Measurements from ENCODE around the gene SLC44A3. TPM values are rescaled to one million over a fixed set of nuclear protein-coding genes. Genes with fewer than 3 reads are reported as not detected.

SLC44A3 gene
- total and polyA plus RNA-seq, 2 experiments from 2014 or later: 2.9 to 4.5 TPM

- DNase-seq (ENCODE audit: low spot score) (no peak), ATAC-seq (no peak)
- Mint-ChIP-seq H3K36me3 (ENCODE audit: low read depth) (peaks cover 27% of the 10 kb centered on the region; the same call in 2 of the 3 replicates), H3K9me3 (no peaks in the 10 kb centered on the region), H3K27ac (no peak overlapping the region), H3K4me3 (no peak overlapping the region), H3K27me3 (ENCODE audit: insufficient read depth, low read depth, poor library complexity) (peaks cover 4% of the 10 kb centered on the region), H3K4me1 (peaks cover 62% of the 10 kb centered on the region)
- peaks cover 7% of the 10 kb centered on the region for H3K9me2 ChIP-seq (ENCODE audit: insufficient read depth)
- H4K20me1 ChIP-seq (replicated peaks; ENCODE audit: insufficient read depth): peaks cover 98% of the 10 kb centered on the region
- no peaks in the 10 kb centered on the region for H3F3A ChIP-seq (replicated peaks; ENCODE audit: low read depth)
- H3K4me1 ChIP-seq (ENCODE audit: insufficient read depth): peaks cover 50% of the 10 kb centered on the region
- no peaks in the 10 kb centered on the region for H3K36me3 ChIP-seq (ENCODE audit: insufficient read depth)
- H3K27ac ChIP-seq (ENCODE audit: low read depth): no peak overlapping the region
- no peaks in the 10 kb centered on the region for H3K27me3 ChIP-seq (ENCODE audit: insufficient read depth)
- H2AFZ ChIP-seq: no peak overlapping the region
- H3K4me3 ChIP-seq: no peak overlapping the region
- H3K4me2 ChIP-seq: no peak overlapping the region
- H3K79me2 ChIP-seq (replicated peaks; ENCODE audit: insufficient read depth): peaks cover 100% of the 10 kb centered on the region
- TF ChIP-seq, protein P1, sequence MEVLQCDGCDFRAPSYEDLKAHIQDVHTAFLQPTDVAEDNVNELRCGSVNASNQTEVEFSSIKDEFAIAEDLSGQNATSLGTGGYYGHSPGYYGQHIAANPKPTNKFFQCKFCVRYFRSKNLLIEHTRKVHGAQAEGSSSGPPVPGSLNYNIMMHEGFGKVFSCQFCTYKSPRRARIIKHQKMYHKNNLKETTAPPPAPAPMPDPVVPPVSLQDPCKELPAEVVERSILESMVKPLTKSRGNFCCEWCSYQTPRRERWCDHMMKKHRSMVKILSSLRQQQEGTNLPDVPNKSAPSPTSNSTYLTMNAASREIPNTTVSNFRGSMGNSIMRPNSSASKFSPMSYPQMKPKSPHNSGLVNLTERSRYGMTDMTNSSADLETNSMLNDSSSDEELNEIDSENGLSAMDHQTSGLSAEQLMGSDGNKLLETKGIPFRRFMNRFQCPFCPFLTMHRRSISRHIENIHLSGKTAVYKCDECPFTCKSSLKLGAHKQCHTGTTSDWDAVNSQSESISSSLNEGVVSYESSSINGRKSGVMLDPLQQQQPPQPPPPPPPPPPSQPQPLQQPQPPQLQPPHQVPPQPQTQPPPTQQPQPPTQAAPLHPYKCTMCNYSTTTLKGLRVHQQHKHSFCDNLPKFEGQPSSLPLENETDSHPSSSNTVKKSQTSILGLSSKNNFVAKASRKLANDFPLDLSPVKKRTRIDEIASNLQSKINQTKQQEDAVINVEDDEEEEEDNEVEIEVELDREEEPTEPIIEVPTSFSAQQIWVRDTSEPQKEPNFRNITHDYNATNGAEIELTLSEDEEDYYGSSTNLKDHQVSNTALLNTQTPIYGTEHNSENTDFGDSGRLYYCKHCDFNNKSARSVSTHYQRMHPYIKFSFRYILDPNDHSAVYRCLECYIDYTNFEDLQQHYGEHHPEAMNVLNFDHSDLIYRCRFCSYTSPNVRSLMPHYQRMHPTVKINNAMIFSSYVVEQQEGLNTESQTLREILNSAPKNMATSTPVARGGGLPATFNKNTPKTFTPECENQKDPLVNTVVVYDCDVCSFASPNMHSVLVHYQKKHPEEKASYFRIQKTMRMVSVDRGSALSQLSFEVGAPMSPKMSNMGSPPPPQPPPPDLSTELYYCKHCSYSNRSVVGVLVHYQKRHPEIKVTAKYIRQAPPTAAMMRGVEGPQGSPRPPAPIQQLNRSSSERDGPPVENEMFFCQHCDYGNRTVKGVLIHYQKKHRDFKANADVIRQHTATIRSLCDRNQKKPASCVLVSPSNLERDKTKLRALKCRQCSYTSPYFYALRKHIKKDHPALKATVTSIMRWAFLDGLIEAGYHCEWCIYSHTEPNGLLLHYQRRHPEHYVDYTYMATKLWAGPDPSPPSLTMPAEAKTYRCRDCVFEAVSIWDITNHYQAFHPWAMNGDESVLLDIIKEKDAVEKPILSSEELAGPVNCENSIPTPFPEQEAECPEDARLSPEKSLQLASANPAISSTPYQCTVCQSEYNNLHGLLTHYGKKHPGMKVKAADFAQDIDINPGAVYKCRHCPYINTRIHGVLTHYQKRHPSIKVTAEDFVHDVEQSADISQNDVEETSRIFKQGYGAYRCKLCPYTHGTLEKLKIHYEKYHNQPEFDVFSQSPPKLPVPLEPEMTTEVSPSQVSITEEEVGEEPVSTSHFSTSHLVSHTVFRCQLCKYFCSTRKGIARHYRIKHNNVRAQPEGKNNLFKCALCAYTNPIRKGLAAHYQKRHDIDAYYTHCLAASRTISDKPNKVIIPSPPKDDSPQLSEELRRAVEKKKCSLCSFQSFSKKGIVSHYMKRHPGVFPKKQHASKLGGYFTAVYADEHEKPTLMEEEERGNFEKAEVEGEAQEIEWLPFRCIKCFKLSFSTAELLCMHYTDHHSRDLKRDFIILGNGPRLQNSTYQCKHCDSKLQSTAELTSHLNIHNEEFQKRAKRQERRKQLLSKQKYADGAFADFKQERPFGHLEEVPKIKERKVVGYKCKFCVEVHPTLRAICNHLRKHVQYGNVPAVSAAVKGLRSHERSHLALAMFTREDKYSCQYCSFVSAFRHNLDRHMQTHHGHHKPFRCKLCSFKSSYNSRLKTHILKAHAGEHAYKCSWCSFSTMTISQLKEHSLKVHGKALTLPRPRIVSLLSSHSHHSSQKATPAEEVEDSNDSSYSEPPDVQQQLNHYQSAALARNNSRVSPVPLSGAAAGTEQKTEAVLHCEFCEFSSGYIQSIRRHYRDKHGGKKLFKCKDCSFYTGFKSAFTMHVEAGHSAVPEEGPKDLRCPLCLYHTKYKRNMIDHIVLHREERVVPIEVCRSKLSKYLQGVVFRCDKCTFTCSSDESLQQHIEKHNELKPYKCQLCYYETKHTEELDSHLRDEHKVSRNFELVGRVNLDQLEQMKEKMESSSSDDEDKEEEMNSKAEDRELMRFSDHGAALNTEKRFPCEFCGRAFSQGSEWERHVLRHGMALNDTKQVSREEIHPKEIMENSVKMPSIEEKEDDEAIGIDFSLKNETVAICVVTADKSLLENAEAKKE (CRISPR knock-in tag; IDR thresholded peaks at IDR 0.05): no peak
- TF ChIP-seq CREB1 (CRISPR knock-in tag; IDR thresholded peaks at IDR 0.05; ENCODE audit: low read depth) (no peak), POLR2AphosphoS5 (IDR thresholded peaks at IDR 0.05; ENCODE audit: low read depth) (no peak), JUNB (IDR thresholded peaks at IDR 0.05; ENCODE audit: unreplicated experiment) (no peak), STAT1 (IDR thresholded peaks at IDR 0.05; ENCODE audit: unreplicated experiment) (no peak), EZH2phosphoT487 (IDR thresholded peaks at IDR 0.05; ENCODE audit: unreplicated experiment) (no peak), REST (IDR thresholded peaks at IDR 0.05; ENCODE audit: unreplicated experiment) (no peak), NANOG (IDR thresholded peaks at IDR 0.05; ENCODE audit: borderline replicate concordance) (no peak)
Measured at GRCh38 chr1:94917251-94917650, 97.1 kb downstream of the SLC44A3 start.

Data from GM23338 (cell line).